Bronchial epithelial cell (primary cell): ENCODE results near the gene GLI3. TPM values are rescaled to one million over a fixed set of nuclear protein-coding genes. Genes with fewer than 3 reads are reported as not detected.
"Not testable (repeated sequence)": the region's sequence is repeated elsewhere in the genome, so short reads cannot be mapped to it uniquely, and the experiment has no call there.

Experiments used
- DNase-seq: peaks from one replicate; pipeline ENCODE4 v3.0.0-alpha.2; 2010; ENCODE audit warnings: low read depth
- FAIRE-seq: peaks from 2 replicates; lab custom pipeline; 2011; peaks lifted over from hg19 to GRCh38; lab: Jason Lieb, UNC
- H3K27me3 ChIP-seq: 2 replicates; pipeline ENCODE4 v1.5.1; 2011; ENCODE audit warnings: low read length; ENCODE audit not compliant: control insufficient read depth, insufficient read depth
- H3K36me3 ChIP-seq: 2 replicates; pipeline ENCODE4 v1.5.1; 2011; ENCODE audit warnings: low read length; ENCODE audit not compliant: control insufficient read depth, insufficient read depth
- H3K4me3 ChIP-seq: 2 replicates; pipeline ENCODE4 v1.5.1; 2011; ENCODE audit warnings: mild to moderate bottlenecking, low read depth, low read length, control low read depth
- CTCF ChIP-seq: IDR thresholded peaks from 2 replicates; pipeline ENCODE4 v1.5.1; 2011; ENCODE audit warnings: mild to moderate bottlenecking, moderate library complexity, low read length, control low read depth, inconsistent platforms; ENCODE audit not compliant: insufficient read depth, severe bottlenecking
- total RNA-seq: library from RNA; depleted of rRNA; stranded (reverse); fragments of >200 nt; gene quantifications from 2 replicates; pipeline ENCODE4 v1.2.1, GENCODE V29; 2014

Gene GLI3
- total RNA-seq, 1 donor from 2014 or later = 1.3 TPM

- FAIRE-seq (no peak), DNase-seq (no peak)
- Histone ChIP-seq H3K27me3 (no peaks in the 10 kb centered on the region), H3K36me3 (no peaks in the 10 kb centered on the region), H3K4me3 (no peak overlapping the region)
- no peak for TF ChIP-seq CTCF
Observed at GRCh38 chr7:42210779-42211178, 26.2 kb downstream of the GLI3 start.

- H3K4me3 ChIP-seq = no peak overlapping the region
- no peaks in the 10 kb centered on the region for H3K27me3 ChIP-seq
- TF ChIP-seq CTCF = no peak
- FAIRE-seq = no peak
- no peak for DNase-seq
- H3K36me3 ChIP-seq = no peaks in the 10 kb centered on the region
Observed at GRCh38 chr7:42210333-42210732, 26.7 kb downstream of the GLI3 start.

GRCh38 chr7:42209085-42209484, 27.9 kb downstream of the GLI3 start:
- H3K36me3 ChIP-seq, H3K27me3 ChIP-seq, DNase-seq, H3K4me3 ChIP-seq, FAIRE-seq: not testable (repeated sequence)

GRCh38 chr7:42208572-42208971, 28.4 kb downstream of the GLI3 start:
- H3K27me3 ChIP-seq = no peaks in the 10 kb centered on the region
- no peak for FAIRE-seq

GRCh38 chr7:42207420-42207819, 29.6 kb downstream of the GLI3 start:
- Histone ChIP-seq H3K36me3 (no peaks in the 10 kb centered on the region), H3K4me3 (no peak overlapping the region), H3K27me3 (no peaks in the 10 kb centered on the region)
- no peak for TF ChIP-seq CTCF
- FAIRE-seq = no peak
- no peak for DNase-seq

More at GRCh38 chr7:42208572-42208971, 28.4 kb downstream of the GLI3 start:
- Histone ChIP-seq H3K4me3 (no peak overlapping the region), H3K36me3 (no peaks in the 10 kb centered on the region)
- TF ChIP-seq CTCF = no peak
- no peak for DNase-seq

- DNase-seq = no peak
- H3K36me3 ChIP-seq = no peaks in the 10 kb centered on the region
- H3K4me3 ChIP-seq = no peak overlapping the region
- no peak for FAIRE-seq
- no peak for TF ChIP-seq CTCF
- no peaks in the 10 kb centered on the region for H3K27me3 ChIP-seq
Observed at GRCh38 chr7:42203336-42203735, 33.7 kb downstream of the GLI3 start.
